WTC11 (cell line): ENCODE measurements around the gene P3H3. TPM values are rescaled to one million over a fixed set of nuclear protein-coding genes. Genes with fewer than 3 reads are reported as not detected.

Source experiments
- ATAC-seq: fragments of 200-7000 bp; cut with Tn5 transposase; 2 replicates; pipeline ENCODE4 v1.10.0; 2021; ENCODE audit warnings: mild to moderate bottlenecking, moderate library complexity
- CTCF ChIA-PET: fragments of 300-600 bp; sonication (Branson Sonifier 250); formaldehyde crosslinking; loops from one replicate; lab custom pipeline; 2021; ENCODE audit warnings: antibody characterized with exemption; lab: Charles Lee
- POLR2A ChIA-PET: fragments of 350-600 bp; sonication (Branson Sonifier 250); formaldehyde crosslinking; loops from one replicate; lab custom pipeline; 2021; ENCODE audit warnings: antibody characterized with exemption; lab: Charles Lee
- DNase-seq: peaks from one replicate; pipeline ENCODE4 v3.0.0; 2021; ENCODE audit warnings: low spot score
- H3K27ac Mint-ChIP-seq: 2 replicates; pipeline ENCODE4 v1.8.0; 2021; ENCODE audit warnings: mixed read lengths
- H3K27me3 Mint-ChIP-seq: 2 replicates; pipeline ENCODE4 v1.8.0; 2021; ENCODE audit warnings: low read depth, mild to moderate bottlenecking, moderate library complexity, mixed read lengths
- H3K36me3 Mint-ChIP-seq: 2 replicates; pipeline ENCODE4 v1.8.0; 2021; ENCODE audit warnings: mixed read lengths
- H3K4me1 Mint-ChIP-seq: 2 replicates; pipeline ENCODE4 v1.8.0; 2022; ENCODE audit warnings: mixed read lengths
- H3K4me3 Mint-ChIP-seq: 2 replicates; pipeline ENCODE4 v1.8.0; 2021; ENCODE audit warnings: mild to moderate bottlenecking, moderate library complexity, mixed read lengths
- H3K9me3 Mint-ChIP-seq: 2 replicates; pipeline ENCODE4 v1.8.0; 2021; ENCODE audit warnings: mixed read lengths
- CBFB ChIP-seq: sonication (generic); formaldehyde crosslinking; IDR thresholded peaks from 2 replicates; pipeline ENCODE4 v1.8.1; 2022; ENCODE audit warnings: mild to moderate bottlenecking, low read depth, missing genetic modification reagents
- CREB1 ChIP-seq: sonication (generic); formaldehyde crosslinking; IDR thresholded peaks from 2 replicates; pipeline ENCODE4 v1.8.0; 2023; ENCODE audit warnings: mild to moderate bottlenecking, missing genetic modification reagents
- ESRRA ChIP-seq: sonication (generic); formaldehyde crosslinking; IDR thresholded peaks from 2 replicates; pipeline ENCODE4 v1.8.1; 2022; ENCODE audit warnings: mild to moderate bottlenecking, missing genetic modification reagents, borderline replicate concordance
- FOXJ3 ChIP-seq: sonication (generic); formaldehyde crosslinking; IDR thresholded peaks from 2 replicates; pipeline ENCODE4 v1.9.0; 2021; ENCODE audit warnings: missing genetic modification reagents, mild to moderate bottlenecking, borderline replicate concordance
- GRHL2 ChIP-seq: fragments of 250-450 bp; sonication (Bioruptor Pico); IDR thresholded peaks from 2 replicates; pipeline ENCODE4 v1.8.0; 2022; ENCODE audit warnings: mild to moderate bottlenecking, moderate library complexity; ENCODE audit not compliant: insufficient replicate concordance, severe bottlenecking
- GTF2I ChIP-seq: fragments of 250-450 bp; sonication (Bioruptor Pico); conservative IDR thresholded peaks from 2 replicates; pipeline ENCODE4 v1.4.0; 2021; ENCODE audit warnings: mild to moderate bottlenecking
- JAZF1 ChIP-seq: fragments of 250-450 bp; sonication (Bioruptor Pico); IDR thresholded peaks from 2 replicates; pipeline ENCODE4 v1.9.0; 2021; ENCODE audit warnings: moderate library complexity, mild to moderate bottlenecking, inconsistent platforms
- NFATC4 ChIP-seq: fragments of 250-450 bp; sonication (Bioruptor Pico); IDR thresholded peaks from 2 replicates; pipeline ENCODE4 v1.9.0; 2021; ENCODE audit warnings: mild to moderate bottlenecking
- NFE2L1 ChIP-seq: sonication (generic); formaldehyde crosslinking; IDR thresholded peaks from 2 replicates; pipeline ENCODE4 v1.8.1; 2023; ENCODE audit warnings: missing genetic modification reagents
- NFYB ChIP-seq: sonication (generic); formaldehyde crosslinking; conservative IDR thresholded peaks from 2 replicates; pipeline ENCODE4 v1.8.0; 2022; ENCODE audit warnings: low read depth, missing genetic modification reagents
- NR2C2 ChIP-seq: sonication (generic); formaldehyde crosslinking; IDR thresholded peaks from 2 replicates; pipeline ENCODE4 v1.8.0; 2022; ENCODE audit warnings: mild to moderate bottlenecking, missing genetic modification reagents
- OVOL2 ChIP-seq: fragments of 250-450 bp; sonication (Bioruptor Pico); IDR thresholded peaks from 2 replicates; pipeline ENCODE4 v1.9.0; 2021; ENCODE audit warnings: mild to moderate bottlenecking, borderline replicate concordance
- RORB ChIP-seq: fragments of 250-450 bp; sonication (Bioruptor Pico); IDR thresholded peaks from 2 replicates; pipeline ENCODE4 v1.9.0; 2021; ENCODE audit warnings: mild to moderate bottlenecking
- TCF7 ChIP-seq: sonication (generic); formaldehyde crosslinking; IDR thresholded peaks from 2 replicates; pipeline ENCODE4 v1.8.0; 2022; ENCODE audit warnings: mild to moderate bottlenecking, low read depth, missing genetic modification reagents, moderate library complexity
- TEAD4 ChIP-seq: sonication (generic); formaldehyde crosslinking; IDR thresholded peaks from 2 replicates; pipeline ENCODE4 v1.8.0; 2022; ENCODE audit warnings: mild to moderate bottlenecking, missing genetic modification reagents
- ZNF232 ChIP-seq: sonication (generic); formaldehyde crosslinking; IDR thresholded peaks from 2 replicates; pipeline ENCODE4 v1.8.0; 2022; ENCODE audit warnings: mild to moderate bottlenecking, missing genetic modification reagents
- total RNA-seq: library from RNA; stranded (reverse); gene quantifications from 3 replicates; pipeline ENCODE4 v1.2.3, GENCODE V29; 2021
- TF ChIP-seq, protein P1 (sequence below): sonication (generic); formaldehyde crosslinking; IDR thresholded peaks from 2 replicates; pipeline ENCODE4 v1.8.0; 2022; ENCODE audit warnings: mild to moderate bottlenecking, missing genetic modification reagents
- TF ChIP-seq, protein P2 (sequence below): sonication (generic); formaldehyde crosslinking; IDR thresholded peaks from 2 replicates; pipeline ENCODE4 v1.8.1; 2023; ENCODE audit warnings: mild to moderate bottlenecking, missing genetic modification reagents
- TF ChIP-seq, protein P3 (sequence below): fragments of 250-450 bp; sonication (Bioruptor Pico); conservative IDR thresholded peaks from 2 replicates; pipeline ENCODE4 v1.9.0; 2021; ENCODE audit warnings: mild to moderate bottlenecking
- TF ChIP-seq, protein P4 (sequence below): sonication (generic); formaldehyde crosslinking; IDR thresholded peaks from 2 replicates; pipeline ENCODE4 v1.8.1; 2022; ENCODE audit warnings: mild to moderate bottlenecking, missing genetic modification reagents, moderate library complexity, borderline replicate concordance
- TF ChIP-seq, protein P5 (sequence below): fragments of 250-450 bp; sonication (Bioruptor Pico); IDR thresholded peaks from 2 replicates; pipeline ENCODE4 v1.9.0; 2021; ENCODE audit warnings: mild to moderate bottlenecking, borderline replicate concordance
- TF ChIP-seq, protein P6 (sequence below): sonication (generic); formaldehyde crosslinking; IDR thresholded peaks from 2 replicates; pipeline ENCODE4 v1.8.1; 2023; ENCODE audit warnings: mild to moderate bottlenecking, missing genetic modification reagents, moderate library complexity
- TF ChIP-seq, protein P7 (sequence below): sonication (generic); formaldehyde crosslinking; IDR thresholded peaks from 2 replicates; pipeline ENCODE4 v1.8.1; 2022; ENCODE audit warnings: mild to moderate bottlenecking, moderate library complexity, missing genetic modification reagents
- TF ChIP-seq, protein P8 (sequence below): sonication (generic); formaldehyde crosslinking; IDR thresholded peaks from 2 replicates; pipeline ENCODE4 v1.8.1; 2023; ENCODE audit warnings: mild to moderate bottlenecking, missing genetic modification reagents, moderate library complexity

Gene P3H3
- total RNA-seq, 1 experiment from 2014 or later: 50.7 TPM

DNA sequence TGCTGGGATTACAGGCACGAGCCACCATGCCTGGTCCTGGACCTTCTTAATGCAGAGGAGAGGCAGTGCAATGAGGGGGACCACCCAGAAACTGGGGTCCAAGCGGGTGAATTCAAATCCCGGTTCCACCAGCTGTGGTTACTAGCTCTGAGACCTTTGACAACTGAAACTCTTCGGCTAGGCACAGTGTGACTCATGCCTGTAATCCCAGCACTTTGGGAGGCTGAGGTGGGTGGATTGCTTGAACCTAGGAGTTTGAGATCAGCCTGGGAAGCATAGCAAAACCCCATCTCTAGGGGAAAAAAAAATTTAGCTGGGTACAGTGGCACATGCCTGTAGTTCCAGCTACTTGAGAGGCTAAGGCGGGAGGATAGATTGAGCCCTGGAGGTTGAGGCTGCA lies 43.9 kb upstream of the P3H3 start:
- H3K27ac Mint-ChIP-seq: no peak overlapping the region
- H3K36me3 Mint-ChIP-seq: no peaks in the 10 kb centered on the region
- DNase-seq (no peak), ATAC-seq (no peak)
- TF ChIP-seq CREB1 (CRISPR knock-in tag): no peak
- no peak for TF ChIP-seq ZNF232 (CRISPR knock-in tag)
- no peak for TF ChIP-seq NFYB
- TF ChIP-seq, protein P1, sequence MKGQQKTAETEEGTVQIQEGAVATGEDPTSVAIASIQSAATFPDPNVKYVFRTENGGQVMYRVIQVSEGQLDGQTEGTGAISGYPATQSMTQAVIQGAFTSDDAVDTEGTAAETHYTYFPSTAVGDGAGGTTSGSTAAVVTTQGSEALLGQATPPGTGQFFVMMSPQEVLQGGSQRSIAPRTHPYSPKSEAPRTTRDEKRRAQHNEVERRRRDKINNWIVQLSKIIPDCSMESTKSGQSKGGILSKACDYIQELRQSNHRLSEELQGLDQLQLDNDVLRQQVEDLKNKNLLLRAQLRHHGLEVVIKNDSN (CRISPR knock-in tag): no peak
- no peak for TF ChIP-seq RORB (CRISPR knock-in tag)
- TF ChIP-seq, protein P2, sequence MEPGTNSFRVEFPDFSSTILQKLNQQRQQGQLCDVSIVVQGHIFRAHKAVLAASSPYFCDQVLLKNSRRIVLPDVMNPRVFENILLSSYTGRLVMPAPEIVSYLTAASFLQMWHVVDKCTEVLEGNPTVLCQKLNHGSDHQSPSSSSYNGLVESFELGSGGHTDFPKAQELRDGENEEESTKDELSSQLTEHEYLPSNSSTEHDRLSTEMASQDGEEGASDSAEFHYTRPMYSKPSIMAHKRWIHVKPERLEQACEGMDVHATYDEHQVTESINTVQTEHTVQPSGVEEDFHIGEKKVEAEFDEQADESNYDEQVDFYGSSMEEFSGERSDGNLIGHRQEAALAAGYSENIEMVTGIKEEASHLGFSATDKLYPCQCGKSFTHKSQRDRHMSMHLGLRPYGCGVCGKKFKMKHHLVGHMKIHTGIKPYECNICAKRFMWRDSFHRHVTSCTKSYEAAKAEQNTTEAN (CRISPR knock-in tag): no peak
- TF ChIP-seq, protein P3, sequence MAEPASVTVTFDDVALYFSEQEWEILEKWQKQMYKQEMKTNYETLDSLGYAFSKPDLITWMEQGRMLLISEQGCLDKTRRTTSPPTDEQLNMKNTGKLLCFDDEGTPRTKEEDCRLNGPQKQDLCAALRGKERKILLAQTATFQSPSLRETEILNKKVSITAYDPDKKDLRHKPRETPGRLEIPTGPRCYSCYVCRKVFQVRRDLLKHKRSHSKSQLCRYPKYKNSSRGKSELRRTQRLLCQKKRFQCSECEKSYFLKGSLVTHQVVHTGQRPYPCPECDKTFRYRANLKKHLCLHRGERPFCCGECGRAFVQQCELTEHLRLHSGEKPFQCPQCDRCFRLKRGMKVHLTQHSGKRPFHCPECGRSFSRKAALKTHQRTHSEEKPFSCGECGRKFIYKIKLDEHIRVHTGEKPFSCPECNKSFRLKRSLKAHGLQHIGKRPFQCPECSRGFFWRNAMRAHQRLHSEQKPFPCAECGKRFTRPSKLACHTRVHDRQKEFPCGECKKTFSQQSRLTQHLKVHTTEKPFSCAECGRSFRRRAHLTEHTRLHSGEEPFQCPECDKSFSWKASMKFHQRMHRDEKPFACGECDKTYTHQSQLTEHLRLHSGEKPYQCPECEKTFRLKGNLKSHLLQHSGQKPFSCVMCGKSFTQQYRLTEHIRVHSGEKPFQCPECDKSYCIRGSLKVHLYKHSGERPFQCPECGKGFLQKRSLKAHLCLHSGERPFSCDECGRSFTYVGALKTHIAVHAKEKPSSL: no peak
- TF ChIP-seq ESRRA: no peak
- no peak for TF ChIP-seq FOXJ3
- TF ChIP-seq, protein P4, sequence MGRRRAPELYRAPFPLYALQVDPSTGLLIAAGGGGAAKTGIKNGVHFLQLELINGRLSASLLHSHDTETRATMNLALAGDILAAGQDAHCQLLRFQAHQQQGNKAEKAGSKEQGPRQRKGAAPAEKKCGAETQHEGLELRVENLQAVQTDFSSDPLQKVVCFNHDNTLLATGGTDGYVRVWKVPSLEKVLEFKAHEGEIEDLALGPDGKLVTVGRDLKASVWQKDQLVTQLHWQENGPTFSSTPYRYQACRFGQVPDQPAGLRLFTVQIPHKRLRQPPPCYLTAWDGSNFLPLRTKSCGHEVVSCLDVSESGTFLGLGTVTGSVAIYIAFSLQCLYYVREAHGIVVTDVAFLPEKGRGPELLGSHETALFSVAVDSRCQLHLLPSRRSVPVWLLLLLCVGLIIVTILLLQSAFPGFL (CRISPR knock-in tag): no peak
- no peak for TF ChIP-seq GRHL2 (CRISPR knock-in tag)
- TF ChIP-seq GTF2I (CRISPR knock-in tag): no peak
- no peak for TF ChIP-seq OVOL2 (CRISPR knock-in tag)
- TF ChIP-seq NFATC4: no peak
- TF ChIP-seq, protein P5, sequence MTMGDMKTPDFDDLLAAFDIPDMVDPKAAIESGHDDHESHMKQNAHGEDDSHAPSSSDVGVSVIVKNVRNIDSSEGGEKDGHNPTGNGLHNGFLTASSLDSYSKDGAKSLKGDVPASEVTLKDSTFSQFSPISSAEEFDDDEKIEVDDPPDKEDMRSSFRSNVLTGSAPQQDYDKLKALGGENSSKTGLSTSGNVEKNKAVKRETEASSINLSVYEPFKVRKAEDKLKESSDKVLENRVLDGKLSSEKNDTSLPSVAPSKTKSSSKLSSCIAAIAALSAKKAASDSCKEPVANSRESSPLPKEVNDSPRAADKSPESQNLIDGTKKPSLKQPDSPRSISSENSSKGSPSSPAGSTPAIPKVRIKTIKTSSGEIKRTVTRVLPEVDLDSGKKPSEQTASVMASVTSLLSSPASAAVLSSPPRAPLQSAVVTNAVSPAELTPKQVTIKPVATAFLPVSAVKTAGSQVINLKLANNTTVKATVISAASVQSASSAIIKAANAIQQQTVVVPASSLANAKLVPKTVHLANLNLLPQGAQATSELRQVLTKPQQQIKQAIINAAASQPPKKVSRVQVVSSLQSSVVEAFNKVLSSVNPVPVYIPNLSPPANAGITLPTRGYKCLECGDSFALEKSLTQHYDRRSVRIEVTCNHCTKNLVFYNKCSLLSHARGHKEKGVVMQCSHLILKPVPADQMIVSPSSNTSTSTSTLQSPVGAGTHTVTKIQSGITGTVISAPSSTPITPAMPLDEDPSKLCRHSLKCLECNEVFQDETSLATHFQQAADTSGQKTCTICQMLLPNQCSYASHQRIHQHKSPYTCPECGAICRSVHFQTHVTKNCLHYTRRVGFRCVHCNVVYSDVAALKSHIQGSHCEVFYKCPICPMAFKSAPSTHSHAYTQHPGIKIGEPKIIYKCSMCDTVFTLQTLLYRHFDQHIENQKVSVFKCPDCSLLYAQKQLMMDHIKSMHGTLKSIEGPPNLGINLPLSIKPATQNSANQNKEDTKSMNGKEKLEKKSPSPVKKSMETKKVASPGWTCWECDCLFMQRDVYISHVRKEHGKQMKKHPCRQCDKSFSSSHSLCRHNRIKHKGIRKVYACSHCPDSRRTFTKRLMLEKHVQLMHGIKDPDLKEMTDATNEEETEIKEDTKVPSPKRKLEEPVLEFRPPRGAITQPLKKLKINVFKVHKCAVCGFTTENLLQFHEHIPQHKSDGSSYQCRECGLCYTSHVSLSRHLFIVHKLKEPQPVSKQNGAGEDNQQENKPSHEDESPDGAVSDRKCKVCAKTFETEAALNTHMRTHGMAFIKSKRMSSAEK (CRISPR knock-in tag): no peak
- no peak overlapping the region for H3K4me3 Mint-ChIP-seq
- CTCF ChIA-PET: interaction anchor here (0.8 to 1.4 kb wide), 3 partner anchors 30 to 48 kb away, joined by 3 to 4 read pairs (median 3); no protein-coding TSS in a partner anchor
- POLR2A ChIA-PET: no interaction called here
- no peaks in the 10 kb centered on the region for H3K9me3 Mint-ChIP-seq
- H3K4me1 Mint-ChIP-seq: peaks cover 18% of the 10 kb centered on the region
- no peaks in the 10 kb centered on the region; the same call in 1 of the 2 replicates for H3K27me3 Mint-ChIP-seq

DNA sequence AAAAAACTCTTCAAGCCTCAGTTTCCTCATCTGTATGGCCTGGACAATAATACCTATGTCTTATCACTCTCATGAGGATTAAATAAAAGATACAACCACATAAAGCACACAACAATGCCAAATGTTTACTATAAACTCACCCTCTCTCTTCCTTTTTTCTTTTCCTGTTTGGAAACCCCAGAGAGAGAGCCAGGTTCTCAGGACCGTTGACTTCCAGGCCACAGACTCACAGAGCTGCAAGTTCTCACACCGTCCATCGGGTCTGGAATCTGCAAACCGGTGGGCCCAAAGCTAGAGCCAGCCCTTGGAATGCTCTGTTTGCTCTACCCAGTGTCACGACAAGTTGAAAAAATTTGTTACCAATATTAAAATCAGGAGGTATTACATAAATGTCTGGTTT lies 43.4 kb upstream of the P3H3 start:
- Mint-ChIP-seq H3K27ac (no peak overlapping the region), H3K27me3 (peaks cover 2% of the 10 kb centered on the region; the same call in 1 of the 2 replicates), H3K36me3 (no peaks in the 10 kb centered on the region), H3K4me3 (no peak overlapping the region), H3K9me3 (no peaks in the 10 kb centered on the region), H3K4me1 (peaks cover 18% of the 10 kb centered on the region)
- DNase-seq: no peak
- no peak for ATAC-seq
- ChIA-PET CTCF (interaction anchor here (0.7 to 1.4 kb wide), 4 partner anchors 28 to 48 kb away, joined by 3 to 4 read pairs (median 3); no protein-coding TSS in a partner anchor), POLR2A (no interaction called here)
- TF ChIP-seq, protein P6, sequence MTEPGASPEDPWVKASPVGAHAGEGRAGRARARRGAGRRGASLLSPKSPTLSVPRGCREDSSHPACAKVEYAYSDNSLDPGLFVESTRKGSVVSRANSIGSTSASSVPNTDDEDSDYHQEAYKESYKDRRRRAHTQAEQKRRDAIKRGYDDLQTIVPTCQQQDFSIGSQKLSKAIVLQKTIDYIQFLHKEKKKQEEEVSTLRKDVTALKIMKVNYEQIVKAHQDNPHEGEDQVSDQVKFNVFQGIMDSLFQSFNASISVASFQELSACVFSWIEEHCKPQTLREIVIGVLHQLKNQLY (CRISPR knock-in tag): no peak
- TF ChIP-seq, protein P1 (CRISPR knock-in tag): no peak
- TF ChIP-seq CBFB (CRISPR knock-in tag) (no peak), RORB (CRISPR knock-in tag) (no peak), JAZF1 (CRISPR knock-in tag) (no peak), TCF7 (CRISPR knock-in tag) (no peak), TEAD4 (CRISPR knock-in tag) (no peak), NR2C2 (CRISPR knock-in tag) (no peak), NFE2L1 (CRISPR knock-in tag) (no peak)
- TF ChIP-seq, protein P7, sequence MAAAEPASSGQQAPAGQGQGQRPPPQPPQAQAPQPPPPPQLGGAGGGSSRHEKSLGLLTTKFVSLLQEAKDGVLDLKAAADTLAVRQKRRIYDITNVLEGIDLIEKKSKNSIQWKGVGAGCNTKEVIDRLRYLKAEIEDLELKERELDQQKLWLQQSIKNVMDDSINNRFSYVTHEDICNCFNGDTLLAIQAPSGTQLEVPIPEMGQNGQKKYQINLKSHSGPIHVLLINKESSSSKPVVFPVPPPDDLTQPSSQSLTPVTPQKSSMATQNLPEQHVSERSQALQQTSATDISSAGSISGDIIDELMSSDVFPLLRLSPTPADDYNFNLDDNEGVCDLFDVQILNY (CRISPR knock-in tag): no peak
- TF ChIP-seq, protein P8, sequence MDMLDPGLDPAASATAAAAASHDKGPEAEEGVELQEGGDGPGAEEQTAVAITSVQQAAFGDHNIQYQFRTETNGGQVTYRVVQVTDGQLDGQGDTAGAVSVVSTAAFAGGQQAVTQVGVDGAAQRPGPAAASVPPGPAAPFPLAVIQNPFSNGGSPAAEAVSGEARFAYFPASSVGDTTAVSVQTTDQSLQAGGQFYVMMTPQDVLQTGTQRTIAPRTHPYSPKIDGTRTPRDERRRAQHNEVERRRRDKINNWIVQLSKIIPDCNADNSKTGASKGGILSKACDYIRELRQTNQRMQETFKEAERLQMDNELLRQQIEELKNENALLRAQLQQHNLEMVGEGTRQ (CRISPR knock-in tag): no peak
